GM21717 (cell line): ENCODE data around the gene C1QC.

Experiments
- ATAC-seq: cut with Tn5 transposase; IDR thresholded peaks from one replicate; pipeline ENCODE4 v1.9.1; 2021; ENCODE audit warnings: mild to moderate bottlenecking, moderate library complexity; ENCODE audit not compliant: unreplicated experiment

The C1QC gene

DNA sequence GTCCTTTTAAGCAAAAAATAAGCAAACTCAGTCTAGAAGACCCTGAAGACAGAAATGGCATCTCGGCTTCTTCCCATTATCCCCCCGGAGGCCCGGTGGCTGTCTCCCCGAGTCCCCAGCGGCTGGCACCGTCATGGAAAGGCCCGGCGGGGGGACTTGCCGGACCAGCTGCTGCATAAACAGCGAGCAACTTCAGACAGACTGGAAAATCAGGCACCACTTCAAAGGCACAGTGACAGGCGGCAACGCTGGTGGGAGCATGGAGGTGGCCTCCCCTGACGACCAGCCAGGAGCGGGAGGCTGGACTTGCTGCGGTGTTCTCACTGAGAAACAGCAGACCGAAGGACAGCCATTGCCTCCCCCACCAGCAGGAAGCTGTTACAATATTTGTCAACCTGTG lies 25.4 kb upstream of the C1QC start:
- no peak for ATAC-seq

DNA sequence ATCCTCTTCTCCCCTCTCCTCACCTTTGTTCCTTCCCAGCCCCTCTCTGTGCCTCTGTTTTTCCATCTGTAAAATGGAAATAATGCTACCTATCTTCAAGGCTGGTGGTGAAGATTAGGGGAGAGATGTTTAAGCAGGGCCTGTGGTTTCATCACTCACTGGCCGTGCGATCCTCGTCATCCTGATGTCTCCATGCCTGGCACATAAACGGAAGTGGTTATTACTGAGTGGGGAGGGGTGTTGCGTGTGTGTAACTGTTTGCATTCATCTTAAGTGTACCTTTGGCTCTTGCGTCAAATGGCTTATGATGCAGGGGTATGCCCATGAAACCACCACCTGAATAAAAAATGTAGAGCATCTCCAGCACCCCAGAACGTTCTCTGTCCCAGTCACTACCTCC lies 24.2 kb upstream of the C1QC start:
- no peak for ATAC-seq

DNA sequence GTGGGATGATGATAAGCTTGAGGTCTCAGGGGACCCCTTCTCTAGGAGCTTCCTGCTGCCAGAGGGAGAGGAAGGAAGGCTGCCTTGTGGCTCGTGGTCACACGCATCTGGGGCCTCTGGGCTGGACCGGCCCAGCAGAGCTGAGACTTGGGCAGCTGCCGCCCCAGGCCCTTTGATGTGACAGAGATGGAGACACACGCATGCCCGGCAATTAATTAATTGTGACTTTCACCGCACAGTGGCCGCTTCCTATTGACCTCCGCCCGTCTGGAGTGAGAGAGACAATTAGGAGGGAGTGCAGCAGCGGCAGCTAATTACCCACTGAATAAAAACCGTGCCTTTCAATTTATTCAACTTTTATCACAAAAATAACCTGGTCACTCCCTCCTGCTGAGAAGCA lies 23.6 kb upstream of the C1QC start:
- no peak for ATAC-seq

- no peak for ATAC-seq
Observed at GRCh38 chr1:22621761-22622160, 21.7 kb upstream of the C1QC start.

DNA sequence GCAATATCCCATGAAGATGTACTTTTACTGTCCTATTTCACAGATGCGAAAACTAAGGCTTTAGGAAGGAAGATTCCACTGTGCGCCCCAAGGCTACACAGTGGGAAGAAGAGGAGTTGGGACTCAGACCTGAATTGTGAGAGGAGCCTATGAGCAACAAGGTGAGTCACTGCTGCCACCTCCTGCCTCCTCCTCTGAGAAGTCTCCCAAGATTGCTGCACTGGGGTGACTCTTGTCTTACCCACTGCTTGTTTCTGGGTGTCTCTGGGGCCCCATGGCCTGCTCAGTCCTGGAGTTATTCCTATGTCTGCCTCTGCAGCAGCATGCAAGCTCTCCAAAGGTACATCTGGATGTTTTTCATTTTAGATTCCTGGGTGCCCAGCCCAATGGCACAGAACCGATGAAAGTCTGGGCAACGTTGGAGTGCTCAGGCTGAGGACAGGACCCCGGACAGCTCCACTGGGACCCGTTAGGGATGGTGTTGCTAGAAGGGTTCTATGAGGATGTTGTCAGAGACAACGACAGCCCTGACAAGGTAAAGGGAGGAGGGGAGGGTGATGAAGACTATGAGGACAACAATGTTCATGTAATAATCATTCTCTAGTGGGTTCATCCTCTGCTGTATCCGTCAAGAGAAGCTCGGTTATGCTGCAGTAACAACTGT lies 18.0 kb upstream of the C1QC start:
- no peak for ATAC-seq

DNA sequence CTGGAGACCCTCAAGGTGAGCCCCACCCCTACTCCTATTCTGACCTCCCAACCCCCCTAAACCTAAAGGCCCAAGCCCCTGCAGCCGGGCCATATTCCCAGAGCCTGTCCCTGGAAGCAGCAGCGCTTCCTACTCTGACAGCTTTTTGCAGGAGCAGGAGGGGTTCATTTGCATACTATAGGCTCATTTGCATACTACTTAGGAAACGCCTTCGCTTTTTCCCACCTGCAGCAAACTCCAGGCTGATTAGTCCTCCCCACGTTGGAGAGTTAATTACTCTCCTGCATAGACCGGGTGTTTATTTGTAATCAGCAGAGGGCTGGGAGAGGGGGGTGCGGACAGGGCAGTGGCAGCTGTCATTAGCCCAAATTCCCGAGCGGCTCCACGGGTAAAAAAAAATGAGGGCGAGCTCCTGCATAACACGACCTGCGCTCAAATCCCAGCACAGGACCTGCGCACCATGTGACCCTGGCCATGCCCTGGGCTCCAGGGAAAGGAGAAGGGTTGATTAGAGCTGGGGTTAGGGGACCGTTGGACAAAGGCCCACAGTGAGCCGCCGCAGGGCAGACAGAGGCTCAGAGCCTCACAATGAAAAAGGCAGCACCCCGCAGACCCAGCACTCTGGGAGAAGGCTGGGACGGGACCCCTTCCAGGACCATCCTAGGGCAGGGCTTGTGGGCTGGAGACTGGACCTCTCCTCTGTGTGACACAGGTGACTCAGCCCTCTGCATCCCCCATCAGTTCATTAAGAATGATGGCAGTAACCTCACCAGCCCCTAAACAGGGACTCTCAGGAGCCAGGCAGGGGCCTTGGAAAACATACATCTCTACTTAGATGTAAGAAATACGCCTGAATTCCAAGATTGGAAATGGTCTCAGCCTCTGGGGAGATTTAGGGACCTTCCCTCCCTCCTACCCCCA lies 16.9 kb upstream of the C1QC start:
- no peak for ATAC-seq

GRCh38 chr1:22627331-22627730 lies 16.1 kb upstream of the C1QC start:
- no peak for ATAC-seq

DNA sequence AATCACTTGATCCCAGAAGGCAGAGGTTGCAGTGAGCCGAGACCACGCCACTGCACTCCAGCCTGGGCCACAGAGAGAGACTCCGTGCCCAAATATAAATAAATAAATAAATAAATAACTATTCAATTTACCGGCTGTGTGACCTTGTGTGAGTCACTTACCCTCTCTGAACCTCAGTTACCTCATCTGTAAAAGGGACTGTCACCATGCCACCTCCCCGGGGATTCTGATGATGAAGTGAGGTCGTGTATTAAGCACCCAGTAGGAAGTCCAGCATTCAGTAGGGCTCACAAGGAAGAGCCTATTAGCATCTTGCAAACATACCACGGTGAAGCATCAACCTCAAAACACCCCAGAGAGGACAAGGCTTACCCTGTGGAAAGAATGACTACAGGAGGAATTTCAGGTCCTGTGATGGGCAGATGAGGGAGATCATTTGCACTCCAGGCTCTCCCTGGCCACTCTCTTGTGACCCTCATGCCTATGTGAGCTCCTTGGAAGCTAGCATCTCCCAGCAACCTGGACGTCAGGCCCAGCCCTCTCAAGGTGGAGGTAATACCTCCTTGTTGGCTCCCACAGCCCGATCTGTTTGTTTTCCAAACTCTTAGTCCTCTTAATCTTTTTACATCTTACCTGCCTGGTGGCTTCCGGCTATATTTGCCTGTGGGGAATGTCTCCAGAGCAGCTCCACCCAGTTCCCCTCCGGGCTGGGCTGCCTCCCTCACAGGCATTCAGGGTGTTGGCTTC lies 14.6 kb upstream of the C1QC start:
- no peak for ATAC-seq

DNA sequence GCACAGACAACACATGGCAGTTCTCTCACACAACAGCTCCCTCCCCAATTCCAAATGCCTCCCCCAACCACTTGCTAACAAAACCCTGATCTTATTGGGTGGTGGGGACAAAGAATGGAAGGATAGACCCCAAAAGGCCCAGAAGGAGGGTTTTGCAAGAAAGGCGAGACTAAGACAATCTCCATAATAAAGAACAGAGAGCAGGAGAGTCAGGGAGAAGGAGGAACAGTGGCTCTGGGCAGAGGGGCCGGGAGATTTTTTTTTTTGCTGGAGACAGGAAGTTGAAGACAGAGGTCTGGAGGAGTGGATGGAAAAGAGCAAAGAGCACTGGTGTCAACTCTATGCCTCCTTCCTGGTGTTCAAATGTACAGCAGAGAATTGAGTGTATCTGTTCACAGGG lies 13.5 kb upstream of the C1QC start:
- ATAC-seq, result no peak

- ATAC-seq, result no peak
Observed at GRCh38 chr1:22633697-22634463, 9.6 kb upstream of the C1QC start.

DNA sequence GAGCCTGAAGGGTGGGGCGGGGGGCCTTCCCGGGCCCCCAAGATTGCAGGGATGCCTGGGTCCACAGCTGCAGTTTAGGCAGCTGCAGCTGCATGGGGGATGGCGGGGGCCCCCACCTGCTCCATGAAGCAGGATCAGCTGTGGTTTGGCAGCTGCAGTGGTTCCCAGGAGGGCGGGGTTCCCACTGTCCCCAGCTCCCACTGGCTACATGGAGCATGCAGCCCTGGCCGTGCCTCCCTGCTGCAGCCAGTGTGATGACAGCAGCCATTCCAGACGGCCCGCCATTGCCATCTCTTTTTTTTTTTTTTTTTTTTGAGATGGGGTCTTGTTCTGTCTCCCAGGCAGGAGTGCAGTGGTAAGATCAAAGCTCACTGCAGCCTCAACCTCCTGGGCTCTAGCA lies 8.0 kb upstream of the C1QC start:
- ATAC-seq, result no peak

GRCh38 chr1:22636353-22636752 lies 7.1 kb upstream of the C1QC start, which contains the start of gene C1QA:
C1QA (plus strand) TSS chr1:22636628; CDS start chr1:22637617, 989 bp downstream.
- no peak for ATAC-seq

DNA sequence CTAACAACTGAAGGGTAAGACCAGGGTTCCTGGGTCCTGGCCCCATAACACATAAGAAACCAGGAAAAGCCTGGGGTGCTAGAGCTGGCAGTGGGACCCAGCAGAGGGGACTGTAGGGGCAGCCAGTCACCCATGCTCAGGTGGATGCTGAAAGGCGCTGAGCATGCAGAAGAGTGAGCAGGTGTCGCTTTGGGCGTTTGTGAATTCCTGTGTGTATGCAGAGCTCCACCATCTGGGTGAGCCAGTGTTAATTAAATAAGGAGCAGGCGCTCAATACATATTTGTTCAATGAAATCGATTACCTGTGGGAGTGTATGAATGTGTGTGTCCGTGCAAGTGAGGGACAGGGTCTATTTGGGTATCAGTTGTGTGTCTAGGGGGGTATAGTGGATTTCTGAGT lies 6.5 kb upstream of the C1QC start:
- ATAC-seq, result no peak

GRCh38 chr1:22637907-22638445 lies 5.5 kb upstream of the C1QC start:
- ATAC-seq, result no peak

GRCh38 chr1:22638476-22639234 lies 4.8 kb upstream of the C1QC start:
- ATAC-seq, result no peak

GRCh38 chr1:22639286-22639685 lies 4.1 kb upstream of the C1QC start:
- ATAC-seq, result no peak

DNA sequence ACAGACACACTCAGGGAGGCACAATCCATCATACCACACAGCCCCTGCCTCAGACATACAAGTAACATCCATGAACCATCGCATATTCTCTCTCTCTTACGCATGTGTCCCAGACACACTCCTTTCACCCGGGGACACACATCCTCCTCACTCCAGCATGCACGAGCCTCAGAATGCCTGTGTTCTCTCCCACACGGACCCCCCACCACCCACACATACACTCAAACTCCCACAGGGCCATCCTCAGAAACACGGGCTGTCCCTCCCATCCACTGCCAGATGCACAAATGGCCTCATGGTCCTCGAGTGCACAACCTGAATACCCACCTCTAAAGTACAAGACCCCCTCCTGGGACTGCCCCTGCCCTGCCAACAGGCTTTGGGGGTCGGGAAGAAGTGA lies 2.2 kb upstream of the C1QC start:
- no peak for ATAC-seq

DNA sequence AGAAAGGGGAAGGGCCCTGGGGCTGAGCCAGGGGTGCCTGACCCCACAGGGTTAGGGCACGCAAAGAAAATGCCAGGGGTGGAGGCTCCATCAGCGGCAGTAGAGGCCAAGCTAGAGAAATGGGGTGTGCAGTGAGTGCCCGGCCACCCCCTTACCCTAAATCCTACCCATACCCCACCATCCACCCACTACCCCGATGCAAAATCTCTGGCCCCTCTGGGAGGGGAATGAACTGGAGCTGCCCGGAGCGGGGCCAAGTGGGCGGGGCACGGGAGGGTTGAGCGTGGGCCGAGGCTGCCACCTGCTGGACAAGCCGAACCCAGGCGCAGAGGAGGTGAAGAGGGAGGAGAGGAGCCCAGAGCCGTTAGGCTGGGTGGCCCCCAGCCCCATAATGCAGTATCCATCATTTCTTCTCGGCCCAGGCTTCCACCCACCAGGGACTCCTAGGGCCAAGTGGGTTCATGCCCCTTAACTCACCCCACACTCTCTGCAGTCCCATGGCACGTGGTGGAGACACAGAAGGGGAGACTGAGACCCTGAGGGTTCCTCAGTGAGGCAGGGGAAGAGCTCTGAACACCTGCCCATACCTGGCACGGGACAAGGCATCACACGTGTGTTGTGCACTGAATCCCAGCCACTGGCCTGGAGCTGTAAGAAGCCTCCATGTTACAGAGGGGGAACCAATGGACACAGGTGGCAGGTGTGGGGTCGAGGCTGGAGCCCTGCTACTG lies 1.4 kb upstream of the C1QC start:
- no peak for ATAC-seq

DNA sequence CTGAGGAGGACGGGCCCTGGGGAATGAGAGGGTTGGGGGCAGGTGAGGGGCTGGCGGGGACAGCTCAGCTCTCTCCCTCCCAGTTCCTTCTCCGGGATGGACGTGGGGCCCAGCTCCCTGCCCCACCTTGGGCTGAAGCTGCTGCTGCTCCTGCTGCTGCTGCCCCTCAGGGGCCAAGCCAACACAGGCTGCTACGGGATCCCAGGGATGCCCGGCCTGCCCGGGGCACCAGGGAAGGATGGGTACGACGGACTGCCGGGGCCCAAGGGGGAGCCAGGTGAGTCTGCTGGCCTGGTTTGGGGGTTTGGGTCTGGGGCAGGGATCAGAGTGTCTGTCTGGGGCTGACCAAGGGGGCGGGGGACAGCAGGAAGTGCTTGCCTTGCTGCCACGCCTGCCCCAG lies 495 bp downstream of the C1QC start:
- ATAC-seq, result no peak
